Activated CD8-positive, alpha-beta T cell treated with anti-CD3 and anti-CD28 coated beads for 36 hours (primary cell): ENCODE results near the gene GRID2. TPM values are rescaled to one million over a fixed set of nuclear protein-coding genes. Genes with fewer than 3 reads are reported as not detected.

Experiments
- ATAC-seq: fragments of 200-7000 bp; cut with Tn5 transposase; one replicate; pipeline ENCODE4 v1.10.0; 2021; ENCODE audit warnings: mild to moderate bottlenecking, moderate library complexity
- CTCF ChIA-PET: fragments of 350-600 bp; sonication (Branson Sonifier 250); formaldehyde crosslinking; loops from one replicate; lab custom pipeline; 2021; ENCODE audit warnings: antibody characterized with exemption; lab: Charles Lee
- POLR2A ChIA-PET: fragments of 350-600 bp; sonication (Branson Sonifier 250); formaldehyde crosslinking; loops from one replicate; lab custom pipeline; 2021; ENCODE audit warnings: antibody characterized with exemption; lab: Charles Lee
- DNase-seq: peaks from one replicate; pipeline ENCODE4 v3.0.0-alpha.2; 2020
- H3K27ac Mint-ChIP-seq: one replicate; pipeline ENCODE4 v1.8.0; 2021; ENCODE audit warnings: mild to moderate bottlenecking, mixed read lengths
- H3K27me3 Mint-ChIP-seq: one replicate; pipeline ENCODE4 v1.8.0; 2021; ENCODE audit warnings: mixed read lengths
- H3K36me3 Mint-ChIP-seq: one replicate; pipeline ENCODE4 v1.8.0; 2021; ENCODE audit warnings: low read depth, mixed read lengths
- H3K4me1 Mint-ChIP-seq: one replicate; pipeline ENCODE4 v1.8.0; 2021; ENCODE audit warnings: low read depth, mixed read lengths
- H3K4me3 Mint-ChIP-seq: one replicate; pipeline ENCODE4 v1.8.0; 2021; ENCODE audit warnings: mild to moderate bottlenecking, moderate library complexity, mixed read lengths
- H3K9me3 Mint-ChIP-seq: one replicate; pipeline ENCODE4 v1.8.0; 2021; ENCODE audit warnings: mixed read lengths
- intact Hi-C: fragments of 100-400 bp; cut with micrococcal nuclease; formaldehyde crosslinking; loops from one replicate; pipeline ENCODE4 v1.10.0; 2022
- total RNA-seq, 2 experiments: library from RNA; stranded (reverse); gene quantifications; one replicate each; pipeline ENCODE4 v1.2.3, GENCODE V29; 2021
- TF ChIP-seq, protein P1 (sequence below): fragments of 200-600 bp; IDR thresholded peaks from one replicate; pipeline ENCODE4 v1.8.0; 2022; ENCODE audit warnings: antibody characterized with exemption, mild to moderate bottlenecking

Gene GRID2
- total RNA-seq, 2 experiments from 2014 or later: not detected

DNA sequence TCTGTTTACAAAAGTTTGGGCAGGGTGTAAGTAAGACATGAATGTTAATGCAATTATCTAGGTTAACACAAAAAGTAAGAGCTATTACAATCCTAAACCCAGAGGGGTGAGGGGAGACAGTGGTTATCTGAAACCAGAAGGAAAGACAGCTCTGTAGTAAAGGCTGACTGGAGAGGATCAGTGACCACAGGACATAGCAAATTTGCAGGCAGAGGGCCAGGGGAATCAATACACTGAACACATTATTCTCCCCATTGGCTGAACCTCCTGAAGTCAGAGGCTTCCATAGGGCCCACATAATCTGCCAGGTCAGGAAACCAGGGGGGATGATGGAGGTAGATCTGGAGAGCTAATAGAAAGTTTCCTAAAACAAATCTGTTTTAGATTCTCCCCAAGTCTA, 835.4 kb downstream of the GRID2 start:
- Mint-ChIP-seq H3K27me3 (no peaks in the 10 kb centered on the region), H3K36me3 (no peaks in the 10 kb centered on the region), H3K4me1 (no peaks in the 10 kb centered on the region), H3K4me3 (no peak overlapping the region), H3K27ac (no peak overlapping the region), H3K9me3 (no peaks in the 10 kb centered on the region)
- TF ChIP-seq, protein P1, sequence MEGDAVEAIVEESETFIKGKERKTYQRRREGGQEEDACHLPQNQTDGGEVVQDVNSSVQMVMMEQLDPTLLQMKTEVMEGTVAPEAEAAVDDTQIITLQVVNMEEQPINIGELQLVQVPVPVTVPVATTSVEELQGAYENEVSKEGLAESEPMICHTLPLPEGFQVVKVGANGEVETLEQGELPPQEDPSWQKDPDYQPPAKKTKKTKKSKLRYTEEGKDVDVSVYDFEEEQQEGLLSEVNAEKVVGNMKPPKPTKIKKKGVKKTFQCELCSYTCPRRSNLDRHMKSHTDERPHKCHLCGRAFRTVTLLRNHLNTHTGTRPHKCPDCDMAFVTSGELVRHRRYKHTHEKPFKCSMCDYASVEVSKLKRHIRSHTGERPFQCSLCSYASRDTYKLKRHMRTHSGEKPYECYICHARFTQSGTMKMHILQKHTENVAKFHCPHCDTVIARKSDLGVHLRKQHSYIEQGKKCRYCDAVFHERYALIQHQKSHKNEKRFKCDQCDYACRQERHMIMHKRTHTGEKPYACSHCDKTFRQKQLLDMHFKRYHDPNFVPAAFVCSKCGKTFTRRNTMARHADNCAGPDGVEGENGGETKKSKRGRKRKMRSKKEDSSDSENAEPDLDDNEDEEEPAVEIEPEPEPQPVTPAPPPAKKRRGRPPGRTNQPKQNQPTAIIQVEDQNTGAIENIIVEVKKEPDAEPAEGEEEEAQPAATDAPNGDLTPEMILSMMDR: no peak
- ATAC-seq (no peak), DNase-seq (no peak)
- ChIA-PET POLR2A (no interaction called here), CTCF (no interaction called here)
- intact Hi-C loops: no loop called here

DNA sequence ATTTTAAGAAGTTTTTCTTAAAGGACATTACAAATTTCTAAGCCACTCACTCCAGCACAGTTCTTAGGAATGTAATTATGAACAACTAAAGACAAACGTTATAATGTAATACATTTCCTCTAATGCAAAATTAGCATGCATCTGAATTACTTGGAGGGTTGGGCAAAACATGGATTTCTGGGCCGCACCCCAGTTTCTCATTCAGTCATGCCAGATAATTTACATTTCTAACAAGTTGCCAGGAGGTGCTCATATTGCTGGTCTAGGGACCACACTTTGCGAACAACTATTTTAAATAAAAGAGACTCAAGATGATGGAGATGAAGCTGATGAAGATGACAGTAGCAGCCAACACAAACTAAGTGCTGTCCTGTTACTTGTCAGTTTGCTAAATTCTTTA, 840.1 kb downstream of the GRID2 start:
- POLR2A ChIA-PET: no interaction called here
- CTCF ChIA-PET: no interaction called here
- intact Hi-C loops: no loop called here
- Mint-ChIP-seq H3K9me3 (no peaks in the 10 kb centered on the region), H3K4me1 (no peaks in the 10 kb centered on the region), H3K27ac (no peak overlapping the region), H3K4me3 (no peak overlapping the region), H3K27me3 (no peaks in the 10 kb centered on the region), H3K36me3 (no peaks in the 10 kb centered on the region)
- TF ChIP-seq, protein P1: no peak
- no peak for DNase-seq
- no peak for ATAC-seq

DNA sequence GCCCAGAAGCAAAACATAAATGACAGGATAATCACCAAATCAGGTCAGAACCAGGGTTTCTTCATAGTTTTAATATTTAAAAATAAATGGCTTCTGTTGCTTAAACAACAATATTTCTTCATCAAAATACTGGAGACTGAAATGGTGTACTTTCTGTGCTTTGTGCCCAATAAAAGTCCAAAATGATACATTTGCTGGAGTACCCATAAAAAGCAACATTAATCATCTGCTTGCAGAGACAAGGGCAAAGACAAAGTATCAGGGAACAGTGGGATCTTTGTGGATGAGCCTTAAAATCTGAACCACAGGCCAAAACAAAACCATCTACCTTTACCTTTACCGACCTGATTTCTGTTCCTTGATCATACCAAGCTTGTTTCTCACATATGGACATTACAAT, 840.9 kb downstream of the GRID2 start:
- POLR2A ChIA-PET: no interaction called here

DNA sequence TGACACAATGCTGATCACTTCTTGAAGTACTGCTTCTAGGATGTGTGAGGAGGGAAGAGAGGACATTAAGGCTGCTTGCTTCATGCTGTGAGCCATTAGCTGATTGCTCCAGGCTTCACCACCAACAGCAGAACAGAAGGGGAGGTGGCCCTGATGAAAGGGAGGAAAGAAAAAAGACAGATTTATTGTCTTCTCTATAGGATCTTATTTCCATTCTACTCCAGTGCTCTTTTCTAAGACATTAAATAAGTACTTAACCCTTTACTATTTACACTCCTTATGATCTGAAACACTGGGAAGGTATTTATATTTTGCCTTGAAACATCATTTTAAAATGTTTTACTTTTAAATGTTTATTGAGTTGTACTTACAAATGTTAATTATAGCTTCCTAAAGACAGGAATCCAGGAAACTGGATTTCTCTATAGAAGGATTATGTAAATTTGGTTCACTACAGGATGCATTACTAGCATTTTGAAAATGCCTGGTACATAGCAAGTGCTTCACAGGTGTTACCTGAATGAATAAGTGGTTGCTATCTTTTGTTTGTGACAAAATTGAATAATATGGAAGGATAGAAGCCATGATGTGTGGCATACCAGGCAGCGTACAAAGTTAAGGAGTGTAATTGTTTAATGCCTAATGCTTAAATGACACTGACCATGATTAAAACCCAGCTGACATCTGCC, 843.9 kb downstream of the GRID2 start:
- TF ChIP-seq, protein P1: no peak
- H3K4me1 Mint-ChIP-seq: no peaks in the 10 kb centered on the region
- H3K9me3 Mint-ChIP-seq: no peaks in the 10 kb centered on the region
- no peaks in the 10 kb centered on the region for H3K27me3 Mint-ChIP-seq
- H3K36me3 Mint-ChIP-seq: no peaks in the 10 kb centered on the region
- ATAC-seq (no peak), DNase-seq (no peak)
- H3K27ac Mint-ChIP-seq: no peak overlapping the region
- ChIA-PET POLR2A (interaction anchor here (0.6 kb wide), 1 partner anchor 978 kb away, joined by 3 read pairs; no protein-coding TSS in a partner anchor), CTCF (no interaction called here)
- intact Hi-C loops: no loop called here
- no peak overlapping the region for H3K4me3 Mint-ChIP-seq

More for the DNA sequence above, 840.9 kb downstream of the GRID2 start:
- Mint-ChIP-seq H3K27ac (no peak overlapping the region), H3K4me1 (no peaks in the 10 kb centered on the region), H3K36me3 (no peaks in the 10 kb centered on the region), H3K27me3 (no peaks in the 10 kb centered on the region), H3K4me3 (no peak overlapping the region), H3K9me3 (no peaks in the 10 kb centered on the region)
- intact Hi-C loops: no loop called here
- TF ChIP-seq, protein P1: no peak
- DNase-seq (no peak), ATAC-seq (no peak)
- CTCF ChIA-PET: no interaction called here

DNA sequence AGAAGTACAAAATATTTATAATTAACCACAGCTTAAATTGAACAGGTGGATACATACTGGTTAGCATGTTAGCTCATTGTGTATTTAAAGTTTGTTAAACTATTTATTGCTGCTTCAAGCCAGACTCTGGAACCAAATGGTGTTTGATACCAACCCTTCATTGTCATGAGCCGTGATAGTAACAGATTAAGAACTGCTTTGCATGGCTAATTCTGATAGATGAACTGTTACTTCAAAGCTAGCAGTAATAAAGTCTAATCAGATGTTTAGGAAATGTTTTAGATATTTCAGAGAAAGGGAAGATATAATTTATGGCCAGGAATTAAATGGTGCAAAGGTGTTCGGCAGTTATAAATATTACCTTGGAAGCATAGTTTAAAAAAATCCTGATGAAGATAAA, 848.7 kb downstream of the GRID2 start:
- ATAC-seq (no peak), DNase-seq (no peak)
- TF ChIP-seq, protein P1: no peak
- no peak overlapping the region for H3K4me3 Mint-ChIP-seq
- no peak overlapping the region for H3K27ac Mint-ChIP-seq
- ChIA-PET CTCF (no interaction called here), POLR2A (no interaction called here)
- no peaks in the 10 kb centered on the region for H3K27me3 Mint-ChIP-seq
- H3K4me1 Mint-ChIP-seq: no peaks in the 10 kb centered on the region
- intact Hi-C loops: no loop called here
- no peaks in the 10 kb centered on the region for H3K36me3 Mint-ChIP-seq
- peaks cover 6% of the 10 kb centered on the region for H3K9me3 Mint-ChIP-seq
